T-helper 2 cell treated with Interferon-gamma antibody and Interleukin-4, amounts not matched to agents 100 ng/mL and 5 ng/mL, for 36 hours (primary cell): ENCODE results near the gene RNF207. TPM values are rescaled to one million over a fixed set of nuclear protein-coding genes. Genes with fewer than 3 reads are reported as not detected.

ENCODE experiments used
- intact Hi-C: fragments of 100-400 bp; cut with micrococcal nuclease; formaldehyde crosslinking; loops from one replicate; pipeline ENCODE4 v1.15.1; 2023
- total RNA-seq: library from RNA; stranded (reverse); gene quantifications from 2 replicates; pipeline ENCODE4 v1.2.3, GENCODE V29; 2022

Gene RNF207
- total RNA-seq, 1 donor from 2014 or later = 36.3 TPM

- intact Hi-C loops = no loop called here
Measured at GRCh38 chr1:6262555-6263420, 56.9 kb downstream of the RNF207 start.

DNA sequence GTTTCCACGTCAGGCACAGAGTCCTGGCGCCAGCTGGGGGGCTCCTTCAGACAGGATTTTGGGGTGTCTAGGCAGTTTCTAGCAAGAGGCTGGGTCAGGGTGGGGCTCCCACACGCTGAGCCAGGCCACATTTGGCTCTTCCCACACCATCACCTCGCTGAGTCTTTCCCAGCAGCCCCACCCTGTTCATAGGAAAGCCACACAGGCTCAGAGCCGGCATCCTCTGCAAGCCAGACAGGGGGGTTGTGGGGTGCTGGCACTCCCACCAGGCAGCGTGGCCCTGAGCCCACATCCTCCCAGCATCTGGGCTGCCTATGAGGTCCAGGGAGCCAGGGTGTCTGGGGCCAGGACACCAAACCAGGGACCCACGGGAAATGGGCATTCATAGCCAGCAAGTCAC lies 57.8 kb downstream of the RNF207 start:
- intact Hi-C loops = no loop called here

- intact Hi-C loops = no loop called here
Measured at GRCh38 chr1:6265151-6265550, 59.2 kb downstream of the RNF207 start.

- intact Hi-C loops = no loop called here
Measured at GRCh38 chr1:6266641-6267040, 60.7 kb downstream of the RNF207 start.

DNA sequence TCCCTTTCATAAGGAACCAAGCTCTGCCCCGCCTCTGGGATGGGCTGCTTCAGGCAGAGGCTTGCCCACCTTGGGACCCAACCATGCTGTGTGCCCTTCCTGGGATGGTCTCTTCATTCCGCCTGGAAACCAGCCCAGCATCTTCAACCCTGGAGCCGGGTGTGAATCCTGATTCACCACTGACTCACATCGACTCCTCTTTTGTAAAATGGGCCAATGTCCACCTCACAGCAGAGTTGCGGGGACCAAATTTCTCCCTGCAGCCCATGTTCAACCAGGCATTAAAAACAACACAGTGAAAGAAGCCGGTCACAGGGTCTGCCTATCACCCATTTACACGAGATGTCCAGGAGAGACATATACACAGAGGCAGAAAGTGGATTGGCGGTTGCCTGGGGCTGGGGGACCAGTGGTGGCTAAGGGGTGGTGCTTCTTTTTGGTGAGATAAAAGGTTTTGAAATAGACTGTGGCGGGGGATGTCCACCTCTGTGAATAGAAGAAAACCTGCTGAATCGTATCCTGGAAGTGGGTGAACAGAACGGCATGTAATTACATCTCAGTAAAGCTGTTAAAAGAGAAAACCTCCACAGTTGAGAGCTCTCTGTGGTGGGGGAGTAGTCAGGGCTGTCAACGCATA lies 61.9 kb downstream of the RNF207 start:
- intact Hi-C loops = no loop called here

- intact Hi-C loops = no loop called here
Measured at GRCh38 chr1:6268415-6268814, 62.5 kb downstream of the RNF207 start.

DNA sequence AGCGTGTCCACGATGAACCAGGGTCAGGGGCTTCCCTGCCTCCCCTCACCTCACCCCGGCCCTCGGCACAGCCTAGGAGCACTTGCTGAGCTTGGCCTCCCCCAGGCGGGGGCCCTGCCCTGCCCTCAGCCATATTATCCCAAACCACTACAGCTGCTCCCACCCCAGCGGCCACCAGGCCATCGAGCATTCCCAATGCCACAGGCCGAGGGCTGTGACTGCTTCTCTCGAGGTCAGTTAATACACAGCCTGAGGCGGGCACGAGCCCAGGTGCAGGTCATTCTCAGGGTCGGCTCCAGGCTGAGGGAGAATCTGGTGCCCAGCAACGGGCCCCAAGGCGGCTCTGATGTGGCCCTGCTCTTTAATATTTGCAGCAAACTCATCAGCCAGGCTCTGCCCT lies 63.4 kb downstream of the RNF207 start:
- intact Hi-C loops = no loop called here

DNA sequence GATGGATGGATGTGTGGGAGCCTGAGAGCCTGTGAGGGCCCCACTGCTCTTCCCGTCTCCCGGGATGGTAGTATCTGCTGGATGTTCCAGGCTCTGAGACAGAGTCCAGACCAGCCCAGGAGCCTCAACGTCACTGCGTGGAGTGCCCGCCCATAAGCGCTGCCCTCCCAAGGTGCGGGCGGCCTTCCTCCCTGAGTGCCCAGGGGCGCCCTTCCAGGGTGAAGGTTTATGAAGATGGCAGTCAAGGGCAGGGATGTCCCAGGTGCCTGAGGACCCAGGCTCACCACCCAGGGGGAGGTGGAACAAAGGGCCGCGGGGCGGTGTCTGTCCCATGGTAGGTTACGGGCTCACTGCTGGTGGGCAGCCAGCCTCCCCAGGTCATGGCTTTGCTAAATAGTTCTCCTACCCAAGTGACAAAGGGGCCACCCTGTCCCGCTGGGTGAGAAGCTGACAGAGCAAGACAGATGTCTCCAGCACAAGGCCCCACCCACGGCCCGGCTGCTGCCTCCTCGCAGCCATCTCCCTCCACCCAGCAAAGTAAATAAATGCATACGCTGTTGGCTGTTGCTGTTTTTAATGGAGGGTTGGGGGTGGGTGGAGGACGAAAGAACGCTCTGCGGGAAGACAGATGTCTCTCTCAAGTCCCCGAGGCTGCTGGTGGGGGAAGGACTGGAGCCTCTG lies 63.9 kb downstream of the RNF207 start:
- intact Hi-C loops = no loop called here

DNA sequence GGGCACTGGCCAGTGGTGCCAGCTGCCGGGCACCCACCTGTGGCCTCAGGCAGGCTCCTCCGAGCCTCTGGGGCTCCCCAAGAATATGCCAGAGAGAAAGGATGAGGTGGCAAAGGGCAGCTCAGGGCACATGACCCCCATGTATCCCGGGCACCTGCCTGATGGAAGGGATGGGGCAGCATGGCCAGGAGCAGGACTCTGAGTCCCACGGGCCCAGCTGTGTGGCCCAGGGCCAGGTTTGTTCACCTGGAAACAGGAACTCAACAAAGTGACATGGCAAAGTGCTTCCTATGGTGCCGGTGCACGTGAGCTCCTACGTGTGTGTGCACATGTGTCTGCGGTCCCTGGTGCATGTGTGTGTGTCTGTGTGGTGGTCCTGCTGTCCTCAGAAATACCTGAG lies 64.5 kb downstream of the RNF207 start:
- intact Hi-C loops = no loop called here

Other genes starting within 250 kb of the RNF207 start
- 21.6 and 23.7 TPM in 2 replicates for gene NPHP4, start 213.7 kb upstream of the RNF207 start, total RNA-seq
- 321 and 332 TPM in 2 replicates for gene KCNAB2, start 160.2 kb upstream of the RNF207 start, total RNA-seq
- gene CHD5, start 25.8 kb upstream of the RNF207 start, total RNA-seq = 4.5 and 5.3 TPM in 2 replicates
- gene RPL22, start 6.5 kb upstream of the RNF207 start, total RNA-seq = 435 and 464 TPM in 2 replicates
- 60.9 and 64.4 TPM in 2 replicates for gene ICMT, start 29.8 kb downstream of the RNF207 start, total RNA-seq
- gene HES3, start 38.1 kb downstream of the RNF207 start, total RNA-seq = not detected in 2 replicates
- gene GPR153, start 55.0 kb downstream of the RNF207 start, total RNA-seq = 0.50 and 0.57 TPM in 2 replicates
- 92.8 and 95.3 TPM in 2 replicates for gene ACOT7, start 187.6 kb downstream of the RNF207 start, total RNA-seq
- 0.89 and 0.93 TPM in 2 replicates for gene HES2, start 213.8 kb downstream of the RNF207 start, total RNA-seq
- 1.1 and 1.8 TPM in 2 replicates for gene ESPN, start 218.7 kb downstream of the RNF207 start, total RNA-seq